ENCODE data around the gene TFIP11. TPM values are rescaled to one million over a fixed set of nuclear protein-coding genes. Genes with fewer than 3 reads are reported as not detected.

Gene TFIP11
- polyA plus RNA-seq, 4 donors, result 30.7 to 47.0 (median 41.9) TPM

DNA sequence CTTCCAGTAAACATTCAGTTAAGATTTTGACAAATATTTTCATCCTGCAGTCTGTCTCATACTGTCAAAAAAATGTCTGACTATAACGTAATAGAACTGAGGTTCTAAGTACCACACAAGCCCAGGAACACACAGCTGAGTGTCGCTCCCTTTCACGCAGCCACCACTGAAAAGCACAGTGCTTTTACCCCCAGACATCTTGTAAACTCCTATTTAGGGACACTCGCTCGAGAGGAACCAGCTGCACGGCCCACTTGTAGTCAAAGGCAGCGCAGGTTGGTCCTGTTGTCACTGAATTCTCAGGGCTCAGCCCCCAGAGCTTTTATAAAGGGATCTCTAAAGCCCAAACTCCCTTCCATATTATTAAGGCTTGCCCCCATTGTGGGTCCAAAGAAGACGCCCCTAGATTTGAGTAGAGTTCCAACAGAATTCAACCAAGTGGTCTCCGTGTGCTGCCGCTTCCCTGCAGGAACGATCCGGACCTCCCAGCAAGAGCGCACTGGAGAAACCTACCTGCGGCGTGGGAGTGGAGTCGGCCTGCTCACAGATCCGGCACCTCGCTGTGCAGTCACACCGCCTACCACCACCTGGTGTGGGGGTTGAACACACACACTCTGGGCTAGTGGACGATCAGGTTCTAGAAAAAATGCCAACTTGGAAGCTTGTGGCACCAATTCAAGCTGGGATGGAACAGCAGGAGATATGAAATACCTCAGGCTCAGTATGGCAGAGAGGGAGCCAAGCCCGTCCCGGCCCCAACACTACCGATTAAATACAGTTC lies 59.8 kb downstream of the TFIP11 start:
- DNase-seq (ENCODE audit: low read depth in 4 of 4, low spot score in 3 of 4), result no peak

DNA sequence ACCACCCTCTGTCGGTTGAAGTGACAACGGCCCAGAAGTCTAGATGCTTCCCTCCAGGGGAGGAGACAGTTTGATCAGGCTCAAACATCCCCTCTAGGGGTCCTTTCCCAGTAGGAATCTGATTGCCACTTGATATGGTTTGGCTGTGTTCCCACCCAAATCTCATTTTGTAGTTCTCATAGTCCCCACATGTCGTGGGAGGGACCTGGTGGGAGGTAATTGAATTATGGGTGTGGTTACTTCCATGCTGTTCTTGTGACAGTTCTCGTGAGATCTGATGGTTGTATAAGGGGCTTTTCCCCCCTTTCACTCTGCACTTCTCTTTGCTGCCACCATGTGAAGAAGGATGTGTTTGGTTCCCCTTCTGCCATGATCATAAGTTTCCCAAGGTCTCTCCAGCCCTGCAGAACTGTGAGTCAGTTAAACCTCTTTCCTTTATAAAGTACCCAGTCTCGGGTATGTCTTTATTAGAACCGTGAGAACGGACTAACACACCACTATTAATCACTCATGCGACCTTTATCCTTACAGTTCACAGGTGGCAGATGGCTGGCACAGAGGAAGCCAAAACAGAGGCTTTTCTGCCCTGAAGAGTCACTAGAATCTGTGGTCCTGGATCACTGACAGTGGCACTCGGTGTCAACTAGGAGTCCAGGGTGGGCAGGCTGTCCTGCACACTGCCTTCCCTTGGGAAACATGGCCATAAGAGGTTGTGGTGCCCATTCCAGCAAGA lies 61.7 kb downstream of the TFIP11 start:
- no peak for DNase-seq (ENCODE audit: low read depth in 4 of 4, low spot score in 3 of 4)

DNA sequence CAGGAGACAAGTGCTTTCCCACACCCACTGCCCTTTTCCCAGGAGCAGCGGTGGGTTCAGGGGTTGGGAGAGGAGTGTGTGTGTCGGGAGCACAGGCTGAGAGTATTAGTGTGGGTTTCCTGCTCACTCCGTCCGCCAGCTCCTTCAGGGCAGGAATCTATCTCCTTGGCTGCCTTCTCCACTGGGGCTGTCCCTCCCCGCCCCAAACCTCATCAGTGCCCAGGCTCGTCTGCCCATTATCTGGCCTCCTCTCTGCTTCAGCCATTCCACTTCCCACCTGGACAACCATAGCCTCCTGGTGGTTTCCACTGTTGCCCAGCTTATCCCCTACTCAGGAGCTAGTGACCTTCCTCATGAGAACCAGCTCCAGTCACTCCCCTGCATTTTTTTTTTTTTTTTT lies 63.3 kb downstream of the TFIP11 start:
- no peak for DNase-seq (ENCODE audit: low read depth in 4 of 4, low spot score in 3 of 4)

DNA sequence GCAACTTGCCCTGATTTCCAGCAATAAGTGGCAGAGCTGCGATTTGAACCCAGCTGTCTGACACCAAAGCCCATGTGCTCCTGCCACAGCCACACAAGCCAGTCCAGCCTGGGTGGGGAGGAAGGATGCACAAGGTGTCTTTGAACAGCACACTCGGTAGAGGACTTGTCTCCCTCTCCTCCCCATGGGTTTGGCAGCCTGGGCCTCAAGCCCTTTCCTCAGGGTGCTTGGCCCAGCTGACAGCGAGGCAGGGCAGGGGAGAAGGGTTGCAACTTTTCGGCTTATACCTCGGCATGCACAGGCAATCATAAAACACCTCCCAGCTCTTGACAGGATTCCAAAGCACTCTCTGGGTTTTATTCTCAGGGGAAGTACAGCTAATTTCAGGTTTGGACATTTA lies 63.9 kb downstream of the TFIP11 start:
- DNase-seq (ENCODE audit: low read depth in 4 of 4, low spot score in 3 of 4), result no peak

DNA sequence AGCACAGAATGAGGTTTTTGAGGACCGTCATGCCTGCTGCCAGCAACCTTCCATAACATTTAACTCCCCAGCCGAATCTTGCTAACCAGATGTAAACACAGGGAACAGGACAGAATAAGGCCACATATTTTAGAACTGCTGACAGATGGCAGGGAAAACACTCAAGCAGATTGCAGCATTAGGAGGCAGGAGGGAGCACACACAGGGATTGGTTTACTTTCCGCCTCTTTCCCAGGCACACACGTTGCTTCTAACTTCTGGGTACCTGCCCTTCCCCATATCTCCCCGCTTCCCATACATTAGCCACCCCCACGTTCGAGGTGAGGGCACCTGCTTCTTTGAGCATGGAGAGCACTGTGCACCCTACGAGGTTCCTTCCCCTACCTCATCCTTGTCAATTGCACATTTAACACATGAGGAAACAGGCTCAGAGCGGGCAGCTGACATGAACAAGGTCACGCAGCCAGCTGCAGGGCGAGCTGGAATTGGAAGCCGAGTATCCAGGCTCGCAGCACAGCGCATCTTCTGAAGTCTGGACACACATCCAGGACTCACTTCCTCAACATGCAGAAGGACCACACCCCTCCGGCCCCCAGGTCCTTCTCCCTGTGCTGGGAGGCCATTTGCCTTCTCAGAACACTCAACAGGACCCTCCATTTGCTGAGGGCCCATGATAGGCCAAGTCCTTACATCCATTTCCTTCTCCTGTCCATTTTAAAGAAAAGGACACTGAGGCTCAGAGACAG lies 64.5 kb downstream of the TFIP11 start:
- no peak for DNase-seq (ENCODE audit: low read depth in 4 of 4, low spot score in 3 of 4)

DNA sequence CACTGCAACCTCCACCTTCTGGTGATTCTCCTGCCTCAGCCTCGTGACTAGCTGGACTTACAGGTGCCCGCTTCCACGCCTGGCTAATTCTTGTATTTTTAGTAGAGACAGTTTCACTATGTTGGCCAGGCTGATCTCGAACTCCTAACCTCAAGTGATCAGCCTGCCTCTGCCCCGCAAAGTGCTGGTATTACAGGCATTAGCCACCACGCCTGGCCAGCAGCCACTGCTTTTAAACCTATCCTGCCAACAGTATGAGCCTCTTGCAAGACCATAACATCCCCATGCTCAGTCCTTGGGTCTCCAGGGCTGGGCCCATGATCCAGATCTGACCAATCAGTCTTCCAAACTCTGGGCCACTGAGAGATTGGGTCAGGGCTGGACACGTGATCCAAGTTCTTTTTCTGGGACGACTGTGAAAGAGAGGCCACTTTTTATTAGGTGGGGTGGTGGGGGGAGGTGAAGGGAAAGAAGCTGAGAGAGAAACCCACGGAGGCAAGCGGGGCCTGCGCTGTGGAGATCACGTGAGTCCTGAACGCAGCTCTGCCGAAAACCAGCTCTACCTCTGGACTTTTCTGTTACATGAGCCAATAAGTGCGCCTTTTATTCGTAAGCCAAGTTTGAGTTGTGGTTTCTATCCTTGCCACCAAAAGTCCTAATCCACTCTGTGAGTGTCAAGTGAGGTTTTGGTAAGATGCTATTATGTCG lies 65.3 kb downstream of the TFIP11 start:
- DNase-seq (ENCODE audit: low read depth in 4 of 4, low spot score in 3 of 4), result no peak

DNA sequence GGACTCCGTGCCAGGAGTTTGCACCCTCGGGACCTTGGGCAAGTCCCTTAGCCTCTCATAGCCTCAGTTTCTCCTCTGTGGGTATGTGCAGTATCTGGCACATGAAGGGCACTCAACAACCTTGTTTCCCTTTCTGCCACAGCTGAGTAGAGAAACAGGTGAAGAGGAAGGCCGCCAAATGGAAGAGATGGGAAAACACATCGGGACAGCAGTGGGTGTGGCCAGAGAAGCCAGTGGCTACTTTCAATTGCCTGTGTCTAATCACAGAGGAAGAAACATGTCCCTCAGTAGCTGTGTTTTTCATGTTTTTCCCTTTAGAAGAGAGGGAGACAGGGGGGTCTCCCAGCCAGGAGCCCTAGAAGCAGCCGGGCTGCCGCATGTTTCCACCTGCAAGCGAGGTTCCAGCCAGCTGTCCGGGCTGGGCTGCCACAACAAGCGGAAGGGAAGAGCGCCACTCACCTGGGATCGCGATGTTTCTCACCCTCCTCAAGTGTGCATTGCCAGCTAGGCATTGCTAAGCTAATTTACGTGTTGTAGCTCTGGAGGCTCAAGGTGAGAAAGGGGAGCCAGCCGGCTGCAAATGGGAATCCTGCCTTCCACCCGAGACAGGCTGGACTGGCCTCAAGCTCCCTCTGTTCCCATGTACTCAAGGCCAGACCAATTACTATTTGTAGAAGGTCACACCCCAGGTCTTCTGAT lies 66.5 kb downstream of the TFIP11 start:
- no peak for DNase-seq (ENCODE audit: low read depth in 4 of 4, low spot score in 3 of 4)

DNA sequence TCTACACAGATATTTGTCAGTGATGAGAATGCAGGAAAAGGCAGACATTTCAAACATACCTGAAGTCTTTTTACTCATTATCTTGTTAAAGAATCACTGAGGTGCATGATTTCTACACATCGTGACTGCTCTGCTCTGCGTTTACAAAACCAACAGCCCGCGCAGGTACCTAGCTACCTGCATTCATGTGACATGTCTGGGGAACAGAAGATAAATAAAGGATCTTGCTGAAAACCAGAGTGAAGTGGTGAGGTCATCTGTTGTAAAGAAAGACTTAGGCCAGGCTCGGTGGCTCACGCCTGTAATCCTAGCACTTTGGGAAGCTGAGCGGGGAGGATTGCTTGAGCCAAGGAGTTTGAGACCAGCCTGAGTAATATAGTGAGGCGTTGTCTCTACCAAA lies 67.5 kb downstream of the TFIP11 start:
- no peak for DNase-seq (ENCODE audit: low read depth in 4 of 4, low spot score in 3 of 4)

DNA sequence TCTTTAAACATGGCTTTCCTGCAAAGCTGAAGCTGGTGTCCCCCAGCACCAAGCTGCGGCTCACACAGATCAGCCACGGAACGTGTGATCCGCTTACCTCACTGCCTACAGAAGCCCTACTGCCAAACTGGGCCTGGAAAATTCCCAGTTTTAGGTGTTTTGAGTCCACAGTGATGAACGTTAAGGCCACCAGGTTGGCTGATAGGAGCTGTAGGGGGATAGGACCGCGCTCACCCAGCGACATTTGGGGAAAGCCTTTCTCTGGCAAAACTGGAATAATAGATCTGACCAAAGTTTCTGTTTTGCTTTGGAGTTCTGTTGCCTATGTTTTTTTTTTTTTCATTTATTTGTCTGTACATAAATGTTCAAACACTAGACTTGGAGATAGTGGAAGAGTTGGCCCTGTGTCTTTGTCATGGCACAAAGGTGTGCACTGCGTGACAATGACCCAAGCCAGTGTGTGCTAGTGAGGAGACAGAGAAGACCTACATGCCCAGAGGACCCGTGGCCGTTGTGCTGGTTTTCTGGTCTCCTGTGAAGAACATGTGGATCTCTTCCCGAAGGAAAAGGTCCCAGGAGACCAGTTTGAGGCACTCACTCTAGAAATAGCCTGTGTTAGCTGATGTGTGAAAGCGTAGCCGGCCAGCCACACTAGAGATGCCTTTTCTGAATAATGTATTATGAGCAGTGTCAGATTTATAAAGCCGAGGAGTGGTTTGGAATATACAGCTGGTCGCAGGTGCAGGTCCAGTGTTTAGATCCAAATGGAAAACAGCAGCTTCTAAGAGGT lies 68.2 kb downstream of the TFIP11 start:
- no peak for DNase-seq (ENCODE audit: low read depth in 4 of 4, low spot score in 3 of 4)

DNA sequence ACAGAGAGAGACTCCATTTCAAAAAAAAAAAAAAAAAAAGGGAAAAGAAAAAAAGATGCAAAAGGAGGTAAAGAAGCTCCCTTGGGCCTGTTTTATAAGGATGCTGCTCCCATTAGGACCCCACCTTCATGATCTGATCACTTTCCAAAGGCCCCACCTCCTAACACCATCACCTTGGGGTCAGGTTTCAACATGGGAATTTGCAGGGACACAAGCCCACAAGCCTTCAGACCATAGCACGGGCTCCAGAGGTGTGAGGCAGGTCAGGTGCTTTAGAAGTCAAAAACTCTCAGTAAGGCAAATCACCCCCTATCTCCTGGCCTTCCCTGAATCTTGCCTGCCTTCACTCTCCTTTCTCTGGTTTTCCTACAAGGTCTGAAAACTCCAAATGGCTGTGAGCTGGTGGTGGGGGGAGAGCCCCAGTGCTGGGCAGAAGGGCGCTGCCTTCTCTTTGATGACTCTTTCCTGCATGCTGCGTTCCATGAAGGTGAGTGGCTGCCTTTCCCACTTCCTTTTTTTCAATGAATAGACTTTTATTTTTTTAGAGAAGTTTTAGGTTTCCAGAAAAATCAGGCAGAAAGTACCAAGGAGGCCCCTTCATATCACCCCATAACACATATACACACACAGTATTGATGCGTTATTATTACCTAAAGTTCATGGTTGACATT lies 70.1 kb downstream of the TFIP11 start:
- no peak for DNase-seq (ENCODE audit: low read depth in 4 of 4, low spot score in 3 of 4)

Other genes with a start within 250 kb of the TFIP11 start
- gene ASPHD2, start 83.2 kb downstream of the TFIP11 start, polyA plus RNA-seq (ENCODE audit: insufficient read length in 4 of 4), result 1 to 10 TPM; 1.6 to 4.1 (median 4.1) TPM
- gene HPS4, start 28.7 kb downstream of the TFIP11 start, polyA plus RNA-seq (ENCODE audit: insufficient read length in 4 of 4), result 10 to 100 TPM; 23.0 to 39.0 (median 31.9) TPM
- gene SRRD, start 28.6 kb downstream of the TFIP11 start, polyA plus RNA-seq (ENCODE audit: insufficient read length in 4 of 4), result 10 to 100 TPM; 28.9 to 35.5 (median 34.8) TPM
- gene TPST2, start 77.7 kb upstream of the TFIP11 start, polyA plus RNA-seq (ENCODE audit: insufficient read length in 4 of 4), result 10 to 100 TPM; 11.8 to 28.0 (median 25.7) TPM
- gene CRYBB1, start 105.6 kb upstream of the TFIP11 start, polyA plus RNA-seq (ENCODE audit: insufficient read length in 4 of 4), result 1 to 10 TPM in 2 of 4 donors, under 1 TPM in 2; 0.53 to 2.1 (median 1.3) TPM
- not detected for gene CRYBA4, start 109.5 kb upstream of the TFIP11 start, polyA plus RNA-seq (ENCODE audit: insufficient read length in 4 of 4)
- 1 to 10 TPM in 1 of 4 donors, under 1 TPM in 3; 0.39 to 1.4 (median 0.73) TPM for gene MIAT, start 145.1 kb upstream of the TFIP11 start, polyA plus RNA-seq (ENCODE audit: insufficient read length in 4 of 4)